ENCODE measurements around the gene ATXN2. TPM values are rescaled to one million over a fixed set of nuclear protein-coding genes. Genes with fewer than 3 reads are reported as not detected.
"Not testable (repeated sequence)": the region's sequence is repeated elsewhere in the genome, so short reads cannot be mapped to it uniquely, and the experiment has no call there.

The ATXN2 gene
- 10 to 100 TPM; 35.1 to 35.3 TPM for total RNA-seq

GRCh38 chr12:111598637-111599452, at the start of gene ATXN2:
TSS of gene ATXN2 (minus strand) at chr12:111599315. CDS start at chr12:111599034, 281 bp downstream.
- Mint-ChIP-seq H3K4me1 (peaks cover 35% of the 10 kb centered on the region), H3K27ac (peak within 1 kb of the TSS; percentile 76), H3K9me3 (no peaks in the 10 kb centered on the region), H3K36me3 (ENCODE audit: low read depth) (peaks cover 5% of the 10 kb centered on the region), H3K4me3 (peak within 1 kb of the TSS; percentile 87), H3K27me3 (no peaks in the 10 kb centered on the region)
- ChIA-PET CTCF (no interaction called here), POLR2A (interaction anchor here (0.7 to 1.2 kb wide), 2 partner anchors 182 to 243 kb away, joined by 3 to 5 read pairs; partner anchors contain the start of gene MAPKAPK5)
- DNase-seq: peak; percentile 64

DNA sequence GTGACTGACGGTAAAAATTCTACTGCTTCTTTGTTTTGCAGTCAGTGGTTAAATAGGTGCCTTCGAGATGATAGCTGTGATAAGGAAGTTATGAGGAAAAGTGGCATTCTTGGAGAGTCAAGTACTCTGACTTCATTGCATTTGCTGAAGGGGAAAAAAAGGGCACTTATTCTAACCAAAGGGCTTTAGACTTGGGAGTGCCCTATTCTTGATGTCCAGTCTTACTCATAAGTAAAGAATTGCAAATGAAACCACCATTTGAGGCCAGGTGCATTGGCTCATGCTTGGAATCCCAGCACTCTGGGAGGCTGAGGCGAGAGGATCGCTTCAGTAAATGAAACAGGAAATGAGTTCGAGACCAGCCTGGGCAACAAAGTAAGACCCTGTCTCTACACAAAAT, 46.3 kb upstream of the ATXN2 start:
- POLR2A ChIA-PET: no interaction called here
- H3K4me3 Mint-ChIP-seq: no peak overlapping the region
- no peaks in the 10 kb centered on the region for H3K9me3 Mint-ChIP-seq
- peaks cover 42% of the 10 kb centered on the region for H3K36me3 Mint-ChIP-seq (ENCODE audit: low read depth)
- no peaks in the 10 kb centered on the region for H3K27me3 Mint-ChIP-seq
- H3K27ac Mint-ChIP-seq: no peak overlapping the region
- CTCF ChIA-PET: no interaction called here
- H3K4me1 Mint-ChIP-seq: no peaks in the 10 kb centered on the region
- DNase-seq: no peak

DNA sequence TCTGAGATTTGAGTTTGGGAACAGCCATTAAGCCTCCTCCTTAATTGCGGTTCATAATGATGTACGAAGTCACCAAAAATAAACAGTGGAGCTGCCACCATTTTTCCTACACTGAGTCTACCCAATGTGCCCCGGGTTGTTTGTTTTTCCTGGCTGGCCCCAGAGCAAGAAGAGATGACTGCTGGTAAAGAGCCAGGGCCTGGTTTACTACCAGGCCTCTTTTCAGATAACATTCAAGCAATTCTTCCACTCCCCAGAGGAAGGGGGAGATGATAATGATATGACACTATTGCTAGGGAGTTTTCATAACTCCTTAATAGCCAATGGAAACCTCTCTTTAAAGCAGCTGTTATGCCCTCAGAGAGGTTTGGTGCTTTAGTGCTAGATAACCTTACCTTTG, 44.3 kb upstream of the ATXN2 start:
- no peak for DNase-seq
- Mint-ChIP-seq H3K27ac (no peak overlapping the region), H3K4me1 (no peaks in the 10 kb centered on the region), H3K9me3 (no peaks in the 10 kb centered on the region), H3K27me3 (no peaks in the 10 kb centered on the region), H3K4me3 (no peak overlapping the region), H3K36me3 (ENCODE audit: low read depth) (peaks cover 37% of the 10 kb centered on the region)
- CTCF ChIA-PET: no interaction called here
- POLR2A ChIA-PET: no interaction called here

DNA sequence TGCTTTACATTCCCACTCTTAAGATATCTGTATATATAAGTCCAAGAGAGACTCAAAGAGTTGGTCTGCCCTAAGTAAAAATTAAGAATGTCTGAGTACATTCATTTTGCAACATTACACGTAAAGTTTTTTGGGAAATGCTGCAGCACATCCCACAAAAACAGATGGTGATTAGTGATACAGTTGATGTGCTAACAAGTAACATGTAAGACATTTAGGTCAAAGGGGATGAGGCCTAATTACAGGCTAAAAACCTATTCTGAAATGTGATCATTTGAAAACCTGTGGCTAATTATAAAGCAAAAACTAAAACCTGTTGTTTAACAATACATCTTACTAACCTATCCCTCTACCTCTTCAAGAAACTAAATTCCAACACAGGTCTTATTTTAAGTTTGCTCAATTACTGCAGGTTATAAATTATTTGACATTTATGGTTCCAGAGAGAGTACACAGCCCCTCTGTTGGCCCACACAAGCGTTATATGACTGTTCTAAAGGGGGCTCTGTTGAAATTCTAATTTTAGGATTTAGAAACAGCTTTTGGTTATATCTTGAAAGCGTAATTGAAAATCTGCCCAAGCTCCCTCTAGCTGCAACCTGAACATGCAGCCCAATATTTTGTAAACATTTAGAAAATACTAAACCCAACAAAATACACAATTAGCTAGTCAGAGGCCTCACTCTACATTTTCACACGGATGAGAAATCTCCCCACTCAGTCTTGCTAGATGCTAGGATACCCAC, 43.7 kb upstream of the ATXN2 start:
- Mint-ChIP-seq H3K27me3 (no peaks in the 10 kb centered on the region), H3K27ac (no peak overlapping the region), H3K36me3 (ENCODE audit: low read depth) (peaks cover 38% of the 10 kb centered on the region), H3K4me1 (no peaks in the 10 kb centered on the region), H3K4me3 (no peak overlapping the region), H3K9me3 (no peaks in the 10 kb centered on the region)
- ChIA-PET CTCF (interaction anchor here (0.6 kb wide), 1 partner anchor 28 kb away, joined by 3 read pairs; no protein-coding TSS in a partner anchor), POLR2A (no interaction called here)
- no peak for DNase-seq

- POLR2A ChIA-PET: no interaction called here
- peaks cover 22% of the 10 kb centered on the region for H3K36me3 Mint-ChIP-seq (ENCODE audit: low read depth)
- no peaks in the 10 kb centered on the region for H3K9me3 Mint-ChIP-seq
- peaks cover under 1% of the 10 kb centered on the region for H3K4me1 Mint-ChIP-seq
- no peak overlapping the region for H3K27ac Mint-ChIP-seq
- CTCF ChIA-PET: interaction anchor here (0.6 kb wide), 1 partner anchor 122 kb away, joined by 3 read pairs; no protein-coding TSS in a partner anchor
- H3K4me3 Mint-ChIP-seq: no peak overlapping the region
- no peak for DNase-seq
- no peaks in the 10 kb centered on the region for H3K27me3 Mint-ChIP-seq
Observed at GRCh38 chr12:111640506-111640905, 41.4 kb upstream of the ATXN2 start.

DNA sequence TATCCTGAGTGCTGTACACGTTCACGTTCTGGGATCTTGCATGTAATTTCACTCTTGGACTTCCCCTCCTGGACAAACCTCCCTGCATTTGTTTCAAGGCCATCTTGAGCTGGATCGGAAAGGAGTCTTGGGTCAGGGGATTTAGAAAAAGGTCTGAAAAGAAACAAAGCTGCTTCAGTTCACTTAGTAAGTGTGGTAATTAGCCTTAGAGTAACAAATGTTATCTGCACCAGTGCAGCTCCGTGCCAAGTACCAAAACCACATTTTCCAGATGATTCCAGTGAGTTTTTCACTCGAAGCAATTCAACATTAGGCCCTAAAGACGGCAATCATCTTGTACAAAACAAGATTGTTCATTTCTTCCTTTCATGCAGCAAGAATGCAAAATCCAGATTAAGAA, 39.4 kb upstream of the ATXN2 start:
- peaks cover 15% of the 10 kb centered on the region for H3K36me3 Mint-ChIP-seq (ENCODE audit: low read depth)
- peaks cover 2% of the 10 kb centered on the region for H3K4me1 Mint-ChIP-seq
- no peaks in the 10 kb centered on the region for H3K27me3 Mint-ChIP-seq
- ChIA-PET CTCF (no interaction called here), POLR2A (no interaction called here)
- H3K4me3 Mint-ChIP-seq: no peak overlapping the region
- H3K27ac Mint-ChIP-seq: no peak overlapping the region
- no peak for DNase-seq
- H3K9me3 Mint-ChIP-seq: no peaks in the 10 kb centered on the region

- ChIA-PET CTCF (no interaction called here), POLR2A (no interaction called here)
- peaks cover 2% of the 10 kb centered on the region for H3K4me1 Mint-ChIP-seq
- H3K4me3 Mint-ChIP-seq: no peak overlapping the region
- no peak overlapping the region for H3K27ac Mint-ChIP-seq
- no peak for DNase-seq
- H3K9me3 Mint-ChIP-seq: no peaks in the 10 kb centered on the region
- peaks cover 3% of the 10 kb centered on the region for H3K36me3 Mint-ChIP-seq (ENCODE audit: low read depth)
- H3K27me3 Mint-ChIP-seq: no peaks in the 10 kb centered on the region
Observed at GRCh38 chr12:111636209-111636945, 37.3 kb upstream of the ATXN2 start.

GRCh38 chr12:111635524-111635923, 36.4 kb upstream of the ATXN2 start:
- peaks cover 2% of the 10 kb centered on the region for H3K4me1 Mint-ChIP-seq
- peaks cover 3% of the 10 kb centered on the region for H3K36me3 Mint-ChIP-seq (ENCODE audit: low read depth)
- ChIA-PET POLR2A (no interaction called here), CTCF (no interaction called here)
- no peak for DNase-seq
- H3K9me3 Mint-ChIP-seq: no peaks in the 10 kb centered on the region
- no peak overlapping the region for H3K4me3 Mint-ChIP-seq
- no peak overlapping the region for H3K27ac Mint-ChIP-seq
- no peaks in the 10 kb centered on the region for H3K27me3 Mint-ChIP-seq

GRCh38 chr12:111628505-111629260, 29.6 kb upstream of the ATXN2 start:
- no peaks in the 10 kb centered on the region for H3K9me3 Mint-ChIP-seq
- ChIA-PET CTCF (interaction anchor here (0.9 kb wide), 1 partner anchor 232 kb away, joined by 3 read pairs; no protein-coding TSS in a partner anchor), POLR2A (no interaction called here)
- no peak for DNase-seq
- no peak overlapping the region for H3K27ac Mint-ChIP-seq
- no peaks in the 10 kb centered on the region for H3K36me3 Mint-ChIP-seq (ENCODE audit: low read depth)
- H3K27me3 Mint-ChIP-seq: no peaks in the 10 kb centered on the region
- H3K4me3 Mint-ChIP-seq: no peak overlapping the region
- no peaks in the 10 kb centered on the region for H3K4me1 Mint-ChIP-seq

GRCh38 chr12:111626230-111626629, 27.1 kb upstream of the ATXN2 start:
- ChIA-PET POLR2A (no interaction called here), CTCF (no interaction called here)
- Mint-ChIP-seq H3K4me3 (no peak overlapping the region), H3K36me3 (ENCODE audit: low read depth) (no peaks in the 10 kb centered on the region), H3K4me1 (no peaks in the 10 kb centered on the region), H3K27me3 (no peaks in the 10 kb centered on the region), H3K9me3 (no peaks in the 10 kb centered on the region), H3K27ac (no peak overlapping the region)
- no peak for DNase-seq

DNA sequence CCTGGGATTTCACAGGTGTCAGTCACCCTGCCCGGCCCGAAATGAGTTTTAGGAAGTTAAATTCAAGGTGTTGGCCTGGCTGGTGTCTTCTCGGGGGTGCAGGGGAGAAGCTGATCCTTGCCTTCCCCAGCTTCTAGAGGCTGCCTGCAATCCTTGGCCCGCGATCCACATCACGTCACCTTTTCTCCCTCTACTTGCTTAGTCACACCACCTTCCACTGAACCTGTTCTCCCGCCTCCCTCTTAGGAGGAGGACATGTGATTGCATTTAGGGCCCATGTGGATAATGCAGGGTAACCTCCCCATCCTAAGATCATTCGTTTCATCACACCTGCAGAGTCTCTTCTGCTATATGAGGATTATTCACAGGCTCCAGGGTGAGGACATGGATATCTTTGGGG, 25.4 kb upstream of the ATXN2 start:
- Mint-ChIP-seq H3K4me1 (no peaks in the 10 kb centered on the region), H3K36me3 (ENCODE audit: low read depth) (no peaks in the 10 kb centered on the region), H3K9me3 (no peaks in the 10 kb centered on the region), H3K4me3 (no peak overlapping the region), H3K27ac (no peak overlapping the region), H3K27me3 (peaks cover 3% of the 10 kb centered on the region)
- CTCF ChIA-PET: no interaction called here
- no peak for DNase-seq
- POLR2A ChIA-PET: no interaction called here

- POLR2A ChIA-PET; H3K27me3 Mint-ChIP-seq; H3K36me3 Mint-ChIP-seq (ENCODE audit: low read depth); DNase-seq; H3K4me3 Mint-ChIP-seq; H3K4me1 Mint-ChIP-seq; CTCF ChIA-PET; H3K27ac Mint-ChIP-seq; H3K9me3 Mint-ChIP-seq: not testable (repeated sequence)
Observed at GRCh38 chr12:111617841-111618240, 18.7 kb upstream of the ATXN2 start.

- ChIA-PET CTCF (no interaction called here), POLR2A (no interaction called here)
- DNase-seq: no peak
- peaks cover 7% of the 10 kb centered on the region for H3K4me1 Mint-ChIP-seq
- no peak overlapping the region for H3K27ac Mint-ChIP-seq
- no peaks in the 10 kb centered on the region for H3K9me3 Mint-ChIP-seq
- H3K27me3 Mint-ChIP-seq: peaks cover 3% of the 10 kb centered on the region
- H3K36me3 Mint-ChIP-seq (ENCODE audit: low read depth): no peaks in the 10 kb centered on the region
- no peak overlapping the region for H3K4me3 Mint-ChIP-seq
Observed at GRCh38 chr12:111616177-111616623, 17.1 kb upstream of the ATXN2 start.
